ENCODE results near the gene SND1. TPM values are rescaled to one million over a fixed set of nuclear protein-coding genes. Genes with fewer than 3 reads are reported as not detected.

The SND1 gene
- total and polyA plus RNA-seq, 2 of the 4 experiments (the other 2 are of a cell fraction): 154 to 294 TPM

GRCh38 chr7:127768241-127768640 is 116.2 kb downstream of the SND1 start:
- WGBS, 2 experiments (ENCODE audit: extremely low coverage in 2 of 2, insufficient read length in 1 of 2): 80% methylated on average over 1 of the region's 2 CpGs; no CpG with 5 or more reads in 1 of the 2 experiments
- no peak overlapping the region for H4K91ac ChIP-seq (ENCODE audit: insufficient read depth, low read depth, low read length)
- POLR2A ChIA-PET (ENCODE audit: unreplicated experiment): no interaction called here
- no peak overlapping the region for H3K27ac ChIP-seq (ENCODE audit: insufficient read depth, low read length)
- no peak overlapping the region for H2BK15ac ChIP-seq (ENCODE audit: low read depth, low read length)
- H3K14ac ChIP-seq (replicated peaks; ENCODE audit: low read depth, low read length): no peak overlapping the region
- H4K5ac ChIP-seq (ENCODE audit: low read depth, low read length): no peak overlapping the region
- DNase-seq: peak; percentile 34
- H3K4me1 ChIP-seq (ENCODE audit: control insufficient read depth, insufficient read depth, low read length): peaks cover 9% of the 10 kb centered on the region
- intact Hi-C loops (cut with micrococcal nuclease) (no loop called here), dilution Hi-C loops (cut with HindIII; ENCODE audit: low sequenced_read_pairs, unreplicated experiment) (no loop called here), in situ Hi-C loops (cut with MboI; ENCODE audit: low sequenced_read_pairs) (no loop called here)
- peaks cover 14% of the 10 kb centered on the region for H3K9me1 ChIP-seq (ENCODE audit: insufficient read depth, low read length)
- H2BK120ac ChIP-seq (ENCODE audit: low read depth, low read length): no peak overlapping the region
- CTCF ChIA-PET: no interaction called here
- H3K18ac ChIP-seq (ENCODE audit: low read depth, low read length): no peak overlapping the region
- no peak for ATAC-seq (ENCODE audit: low read depth)
- H2BK20ac ChIP-seq (ENCODE audit: low read depth, low read length): no peak overlapping the region
- TF ChIP-seq CHD1 (IDR thresholded peaks at IDR 0.05; ENCODE audit: low read depth, low read length) (no peak), MAFK (IDR thresholded peaks at IDR 0.05; ENCODE audit: low read depth, low read length) (no peak)
- no peak overlapping the region for H3K4ac ChIP-seq (ENCODE audit: low read depth, low read length)
- H3K27me3 ChIP-seq (ENCODE audit: control insufficient read depth, insufficient read depth, low read length): no peaks in the 10 kb centered on the region
- BruUV-seq (replicated peaks): no TSS peak
- H3K4me3 ChIP-seq (ENCODE audit: insufficient read depth, low read depth, low read length): no peak overlapping the region
- no peak overlapping the region for H2AK5ac ChIP-seq (ENCODE audit: low read depth, low read length)
- H2AFZ ChIP-seq (replicated peaks; ENCODE audit: low read length, poor library complexity): no peak overlapping the region
- H3K56ac ChIP-seq (ENCODE audit: extremely low read depth, insufficient read depth, low read length): no peak overlapping the region
- peaks cover 30 to 78% of the 10 kb centered on the region in 2 experiments for H3K79me1 ChIP-seq (ENCODE audit: low read depth in 1 of 2, low read length in 2 of 2)
- H4K20me1 ChIP-seq (ENCODE audit: insufficient read depth, low read length): peaks cover 72% of the 10 kb centered on the region
- H2BK5ac ChIP-seq (ENCODE audit: low read depth, low read length, poor library complexity, severe bottlenecking): no peak overlapping the region
- H3K9me3 ChIP-seq (ENCODE audit: control insufficient read depth, insufficient read depth, low read length): no peaks in the 10 kb centered on the region
- no peak overlapping the region for H3K9ac ChIP-seq (ENCODE audit: low read depth, low read length)
- peaks cover 4% of the 10 kb centered on the region; the same call in 1 of the 2 replicates for H3K36me3 ChIP-seq (ENCODE audit: control insufficient read depth, insufficient read depth, low read length)
- no peak overlapping the region for H4K8ac ChIP-seq (ENCODE audit: low read depth in 2 of 2, low read length in 2 of 2)
- no peak overlapping the region for H3K23ac ChIP-seq (ENCODE audit: low read depth, low read length)
- H3K4me2 ChIP-seq (ENCODE audit: low read depth, low read length): no peak overlapping the region
- H2AK9ac ChIP-seq (replicated peaks; ENCODE audit: low read depth, low read length, poor library complexity): no peak overlapping the region
